Peyer's patch (tissue), 4 donors: ENCODE data around the gene GNL3. TPM values are rescaled to one million over a fixed set of nuclear protein-coding genes. Genes with fewer than 3 reads are reported as not detected.
A peak's percentile ranks its signal among the peaks of the same experiment; 100 is the strongest.

Experiments
- DNase-seq, 3 donors: peaks; one replicate each; pipeline ENCODE4 v3.0.0-alpha.2; 2017 to 2019
- H3K27ac ChIP-seq, 4 donors: fragments of 200-600 bp; sonication (generic); one replicate each; pipeline ENCODE4 v1.5.1; 2016 to 2019
- H3K27me3 ChIP-seq, 2 donors: fragments of 200-600 bp; sonication (generic); one replicate each; pipeline ENCODE4 v1.5.1; 2019
- H3K36me3 ChIP-seq, 3 donors: fragments of 200-600 bp; sonication (generic); one replicate each; pipeline ENCODE4 v1.5.1; 2016 to 2019
- H3K4me1 ChIP-seq, 4 donors: fragments of 200-600 bp; sonication (generic); one replicate each; pipeline ENCODE4 v1.5.1; 2016 to 2019
- H3K4me3 ChIP-seq, 4 donors: fragments of 200-600 bp; sonication (generic); 1 replicate in 3 of 4; 2 replicates in 1 of 4; pipeline ENCODE4 v1.5.1; 2016 to 2019; ENCODE audit warnings: mild to moderate bottlenecking in 1 of 4
- H3K9me3 ChIP-seq, 4 donors: fragments of 200-600 bp; sonication (generic); one replicate each; pipeline ENCODE4 v1.5.1; 2016 to 2019; ENCODE audit warnings: mild to moderate bottlenecking in 1 of 4
- POLR2A ChIP-seq, 2 donors: fragments of 450-650 bp; IDR thresholded peaks; one replicate each; pipeline ENCODE4 v1.5.1; 2017; ENCODE audit warnings: antibody characterized with exemption in 2 of 2, mild to moderate bottlenecking in 2 of 2, moderate library complexity in 2 of 2
- total RNA-seq, 4 donors: library from RNA; depleted of rRNA; stranded (reverse); fragments of >200 nt; gene quantifications; one replicate each; pipeline ENCODE4 v1.1.0, GENCODE V29; 2016
- TF ChIP-seq, protein P1 (sequence below), 6 experiments: fragments of 450-650 bp in 4 of 6; fragments of 200-600 bp in 2 of 6; sonication (generic) in 1 of 6; IDR thresholded peaks; one replicate each; pipeline ENCODE4 v1.5.1; 2017 to 2019; ENCODE audit warnings: antibody characterized with exemption in 6 of 6, mild to moderate bottlenecking in 3 of 6, moderate library complexity in 1 of 6

Gene GNL3, protein sequence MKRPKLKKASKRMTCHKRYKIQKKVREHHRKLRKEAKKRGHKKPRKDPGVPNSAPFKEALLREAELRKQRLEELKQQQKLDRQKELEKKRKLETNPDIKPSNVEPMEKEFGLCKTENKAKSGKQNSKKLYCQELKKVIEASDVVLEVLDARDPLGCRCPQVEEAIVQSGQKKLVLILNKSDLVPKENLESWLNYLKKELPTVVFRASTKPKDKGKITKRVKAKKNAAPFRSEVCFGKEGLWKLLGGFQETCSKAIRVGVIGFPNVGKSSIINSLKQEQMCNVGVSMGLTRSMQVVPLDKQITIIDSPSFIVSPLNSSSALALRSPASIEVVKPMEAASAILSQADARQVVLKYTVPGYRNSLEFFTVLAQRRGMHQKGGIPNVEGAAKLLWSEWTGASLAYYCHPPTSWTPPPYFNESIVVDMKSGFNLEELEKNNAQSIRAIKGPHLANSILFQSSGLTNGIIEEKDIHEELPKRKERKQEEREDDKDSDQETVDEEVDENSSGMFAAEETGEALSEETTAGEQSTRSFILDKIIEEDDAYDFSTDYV
- 100 to 1,000 TPM in 1 of 4 donors, 10 to 100 TPM in 3; 21.5 to 249 (median 48.6) TPM for total RNA-seq

- Histone ChIP-seq H3K4me1 (peaks cover 0 to 32% (median 2%) of the 10 kb centered on the region in 4 donors), H3K9me3 (no peaks in the 10 kb centered on the region), H3K27ac (peak within 1 kb of the TSS; percentile 96 to 100 (median 98)), H3K4me3 (peak within 1 kb of the TSS; percentile 70 to 97 (median 80)), H3K36me3 (peaks cover 0 to 37% (median 0%) of the 10 kb centered on the region in 3 donors), H3K27me3 (no peaks in the 10 kb centered on the region)
- DNase-seq: peak; percentile 91 to 97 (median 96)
- peak; percentile 79 to 81 for TF ChIP-seq POLR2A (IDR thresholded peaks at IDR 0.05)
- TF ChIP-seq, protein P1, sequence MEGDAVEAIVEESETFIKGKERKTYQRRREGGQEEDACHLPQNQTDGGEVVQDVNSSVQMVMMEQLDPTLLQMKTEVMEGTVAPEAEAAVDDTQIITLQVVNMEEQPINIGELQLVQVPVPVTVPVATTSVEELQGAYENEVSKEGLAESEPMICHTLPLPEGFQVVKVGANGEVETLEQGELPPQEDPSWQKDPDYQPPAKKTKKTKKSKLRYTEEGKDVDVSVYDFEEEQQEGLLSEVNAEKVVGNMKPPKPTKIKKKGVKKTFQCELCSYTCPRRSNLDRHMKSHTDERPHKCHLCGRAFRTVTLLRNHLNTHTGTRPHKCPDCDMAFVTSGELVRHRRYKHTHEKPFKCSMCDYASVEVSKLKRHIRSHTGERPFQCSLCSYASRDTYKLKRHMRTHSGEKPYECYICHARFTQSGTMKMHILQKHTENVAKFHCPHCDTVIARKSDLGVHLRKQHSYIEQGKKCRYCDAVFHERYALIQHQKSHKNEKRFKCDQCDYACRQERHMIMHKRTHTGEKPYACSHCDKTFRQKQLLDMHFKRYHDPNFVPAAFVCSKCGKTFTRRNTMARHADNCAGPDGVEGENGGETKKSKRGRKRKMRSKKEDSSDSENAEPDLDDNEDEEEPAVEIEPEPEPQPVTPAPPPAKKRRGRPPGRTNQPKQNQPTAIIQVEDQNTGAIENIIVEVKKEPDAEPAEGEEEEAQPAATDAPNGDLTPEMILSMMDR (IDR thresholded peaks at IDR 0.05): no peak
Observed at GRCh38 chr3:52685709-52686691, at the start of gene GNL3, which contains the start of gene PBRM1. Gene GNL3 (plus strand): TSS chr3:52686032. CDS start chr3:52686093, 61 bp downstream. Gene PBRM1 (minus strand): TSS chr3:52685913.

DNA sequence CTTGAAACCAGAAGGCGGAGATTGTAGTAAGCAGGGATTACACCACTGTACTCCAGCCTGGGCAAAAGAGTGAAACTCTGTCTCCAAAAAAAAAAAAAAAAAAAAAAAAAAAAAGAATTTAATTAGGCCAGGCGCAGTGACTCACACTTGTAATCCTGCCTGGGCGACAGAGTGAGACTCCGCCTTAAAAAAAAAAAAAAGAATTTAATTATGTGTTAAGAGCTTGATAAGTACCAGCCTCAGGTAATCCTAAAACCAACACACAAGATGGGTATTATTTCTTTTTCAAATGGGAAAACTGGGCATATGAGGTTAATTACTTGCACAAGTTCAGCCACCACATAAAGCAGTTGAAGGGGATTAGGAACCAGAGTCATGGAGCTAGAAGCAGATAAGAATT lies 49.2 kb upstream of the GNL3 start:
- no peak overlapping the region for H3K27ac ChIP-seq
- DNase-seq: no peak
- TF ChIP-seq, protein P1 (IDR thresholded peaks at IDR 0.05): no peak
- TF ChIP-seq POLR2A (IDR thresholded peaks at IDR 0.05): no peak
- no peaks in the 10 kb centered on the region for H3K27me3 ChIP-seq
- H3K36me3 ChIP-seq: peaks cover 0 to 92% (median 0%) of the 10 kb centered on the region in 3 donors
- H3K4me3 ChIP-seq: no peak overlapping the region
- no peaks in the 10 kb centered on the region for H3K9me3 ChIP-seq
- H3K4me1 ChIP-seq: no peaks in the 10 kb centered on the region

DNA sequence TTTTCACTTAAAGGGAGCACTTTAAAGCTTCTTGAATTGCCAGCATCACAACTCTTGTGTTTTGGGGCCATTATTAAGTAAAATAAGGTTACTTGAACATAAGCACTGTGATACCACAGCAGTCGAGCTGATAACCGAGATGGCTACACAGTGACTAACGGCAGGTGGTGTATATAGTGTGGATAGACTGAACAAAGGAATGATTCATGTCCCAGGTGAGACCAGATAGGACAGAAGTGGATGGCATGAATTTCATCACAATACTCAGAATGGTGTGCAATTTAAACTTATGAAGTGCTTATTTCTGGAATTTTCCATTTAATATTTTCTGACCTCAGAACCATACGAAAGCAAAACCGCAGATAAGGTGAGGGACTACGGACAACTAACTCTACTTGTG lies 40.3 kb upstream of the GNL3 start:
- Histone ChIP-seq H3K9me3 (no peaks in the 10 kb centered on the region), H3K27me3 (no peaks in the 10 kb centered on the region), H3K4me1 (no peaks in the 10 kb centered on the region), H3K4me3 (no peak overlapping the region), H3K27ac (no peak overlapping the region), H3K36me3 (peaks cover 0 to 95% (median 3%) of the 10 kb centered on the region in 3 donors)
- DNase-seq: no peak
- TF ChIP-seq, protein P1 (IDR thresholded peaks at IDR 0.05): no peak
- no peak for TF ChIP-seq POLR2A (IDR thresholded peaks at IDR 0.05)

DNA sequence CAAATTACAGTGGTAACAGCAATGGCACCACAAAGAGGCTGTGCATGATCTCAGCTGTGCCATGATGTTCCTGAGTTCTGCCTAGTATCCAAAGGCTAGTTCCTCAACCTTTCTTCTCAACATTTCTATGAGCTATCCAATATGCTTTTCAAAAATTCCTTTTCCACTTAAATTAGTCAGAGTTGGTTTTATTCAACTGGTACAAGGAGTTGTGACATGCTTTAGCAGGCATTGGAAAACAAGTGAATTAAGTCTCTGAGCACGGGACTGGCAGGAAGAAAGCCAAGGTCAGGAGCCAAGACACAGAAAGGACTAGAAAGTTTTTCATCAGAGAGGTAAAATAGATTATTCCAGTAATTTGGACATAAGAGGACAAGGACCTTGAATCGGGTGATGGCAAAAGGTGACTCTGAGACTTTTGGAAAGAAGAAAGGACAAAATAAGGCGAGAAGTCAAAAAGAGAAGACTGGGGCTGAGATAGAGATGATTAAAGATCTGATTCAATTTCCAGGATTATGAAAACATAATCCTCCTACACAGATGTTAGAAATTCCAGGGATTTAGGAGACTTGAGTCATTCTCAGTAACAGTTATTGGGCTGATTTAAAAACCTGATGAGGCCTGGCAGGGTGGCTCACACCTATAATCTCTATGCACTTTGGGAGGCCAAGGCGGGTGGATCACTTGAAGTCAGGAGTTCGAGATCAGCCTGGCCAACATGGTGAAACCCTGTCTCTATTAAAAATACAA lies 36.2 kb upstream of the GNL3 start:
- DNase-seq: no peak
- no peak overlapping the region for H3K4me3 ChIP-seq
- H3K27me3 ChIP-seq: no peaks in the 10 kb centered on the region
- TF ChIP-seq, protein P1 (IDR thresholded peaks at IDR 0.05): no peak
- TF ChIP-seq POLR2A (IDR thresholded peaks at IDR 0.05): no peak
- no peak overlapping the region for H3K27ac ChIP-seq
- H3K4me1 ChIP-seq: no peaks in the 10 kb centered on the region
- peaks cover 0 to 94% (median 3%) of the 10 kb centered on the region in 3 donors for H3K36me3 ChIP-seq
- H3K9me3 ChIP-seq: no peaks in the 10 kb centered on the region
